CD4-positive, alpha-beta T cell treated with Interleukin-6 for 4 hours (primary cell): ENCODE data around the gene FAM3A.
"Not testable (repeated sequence)": the region's sequence is repeated elsewhere in the genome, so short reads cannot be mapped to it uniquely, and the experiment has no call there.

Source experiments
- DNase-seq: peaks from one replicate; pipeline ENCODE4 v3.0.0-alpha.2; 2020; ENCODE audit warnings: mixed read lengths

FAM3A gene, protein sequence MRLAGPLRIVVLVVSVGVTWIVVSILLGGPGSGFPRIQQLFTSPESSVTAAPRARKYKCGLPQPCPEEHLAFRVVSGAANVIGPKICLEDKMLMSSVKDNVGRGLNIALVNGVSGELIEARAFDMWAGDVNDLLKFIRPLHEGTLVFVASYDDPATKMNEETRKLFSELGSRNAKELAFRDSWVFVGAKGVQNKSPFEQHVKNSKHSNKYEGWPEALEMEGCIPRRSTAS

DNA sequence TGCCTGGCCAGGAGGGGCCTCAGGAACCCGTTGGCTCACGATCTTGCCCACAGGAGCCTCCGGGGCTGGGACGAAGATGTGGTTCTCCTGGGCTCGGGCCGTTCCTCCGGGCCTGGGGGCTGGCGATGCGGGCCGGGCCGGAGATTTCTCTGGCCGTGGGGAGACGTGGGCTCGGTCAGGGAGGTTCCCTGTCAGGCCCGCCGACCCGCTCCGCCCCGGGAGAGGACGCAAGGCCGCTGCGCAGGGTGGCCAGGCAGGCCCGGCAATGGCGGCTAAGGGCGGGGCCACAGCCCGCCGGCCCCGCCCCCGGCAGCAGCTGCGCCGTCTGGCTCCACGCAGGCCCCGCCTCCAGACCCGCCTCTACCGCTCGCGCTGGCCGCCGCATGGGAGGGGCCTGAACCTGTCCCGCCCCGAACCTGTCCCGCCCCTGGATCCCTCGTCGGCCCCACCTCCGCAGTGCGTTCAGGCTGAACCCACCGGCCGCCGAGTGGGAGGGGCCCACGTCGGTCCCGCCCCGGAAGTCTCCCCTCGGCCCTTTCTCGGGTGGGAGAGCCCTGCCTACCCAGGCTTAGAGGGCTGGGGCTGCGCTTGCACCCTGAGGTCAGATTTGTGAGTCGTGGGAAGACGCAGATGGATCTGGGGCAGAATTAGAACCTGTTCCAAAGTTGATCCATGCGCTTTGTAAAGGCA is at the start of gene FAM3A:
FAM3A (minus strand) TSS at position 267 of the 690 bp plus-strand sequence. CDS start 460 bp downstream, outside the sequence.
- peak; percentile 94 for DNase-seq

DNA sequence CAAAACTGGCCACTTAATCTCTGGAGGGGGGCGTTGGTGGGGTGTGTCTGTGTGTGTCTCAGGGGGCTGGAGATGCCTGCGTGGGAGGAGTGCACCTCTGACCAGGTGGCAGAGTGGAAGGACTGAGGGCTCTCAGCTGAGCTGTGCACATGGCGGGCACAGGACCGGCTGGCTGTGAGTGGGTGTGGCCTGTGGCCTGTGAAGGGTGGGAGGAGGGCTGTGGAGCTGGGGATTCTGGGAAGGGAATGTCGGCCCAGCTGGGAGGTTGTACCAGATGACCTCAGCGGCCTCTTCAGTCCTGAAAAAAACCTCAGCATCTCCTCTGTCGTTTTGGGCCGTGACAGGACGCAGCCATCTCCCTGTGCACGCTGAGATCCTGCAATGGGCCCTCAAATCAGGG is 46.3 kb upstream of the FAM3A start:
- not testable (repeated sequence) for DNase-seq

DNA sequence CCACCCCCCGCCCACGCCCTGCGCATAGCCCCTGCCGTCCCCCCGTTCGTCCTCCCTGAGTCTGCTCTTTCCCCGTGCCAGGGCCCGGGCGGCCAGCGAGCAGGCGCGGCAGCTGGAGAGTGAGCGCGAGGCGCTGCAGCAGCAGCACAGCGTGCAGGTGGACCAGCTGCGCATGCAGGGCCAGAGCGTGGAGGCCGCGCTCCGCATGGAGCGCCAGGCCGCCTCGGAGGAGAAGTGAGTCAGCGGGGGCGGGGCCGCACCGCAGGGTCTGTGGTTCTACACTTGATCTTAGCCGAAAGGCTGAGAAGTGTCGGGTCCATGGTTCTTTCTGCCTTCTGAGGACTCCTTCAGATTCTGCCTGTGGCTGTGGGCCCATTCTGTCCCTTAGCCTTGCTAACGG is 44.3 kb upstream of the FAM3A start:
- DNase-seq: not testable (repeated sequence)

DNA sequence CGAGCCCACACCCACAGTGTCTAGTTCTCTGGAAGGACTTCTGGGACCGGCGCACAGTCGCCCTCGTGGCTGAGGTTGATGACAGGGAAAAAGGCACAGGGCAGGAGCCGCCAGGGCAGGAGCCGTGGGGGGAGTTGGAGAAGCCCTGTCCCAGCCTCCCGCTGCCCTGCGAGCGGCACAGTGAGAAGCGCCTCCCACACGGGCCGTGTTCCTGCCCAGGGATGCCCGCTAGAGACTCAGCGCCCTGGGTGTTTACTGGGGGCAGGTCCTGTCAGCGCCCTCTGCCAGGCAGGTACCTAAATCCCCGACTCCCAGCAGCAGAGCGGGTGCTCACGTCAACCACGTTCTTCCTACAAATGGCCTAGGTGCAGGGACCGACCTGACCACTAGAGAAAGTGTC is 42.9 kb upstream of the FAM3A start:
- DNase-seq: not testable (repeated sequence)

DNA sequence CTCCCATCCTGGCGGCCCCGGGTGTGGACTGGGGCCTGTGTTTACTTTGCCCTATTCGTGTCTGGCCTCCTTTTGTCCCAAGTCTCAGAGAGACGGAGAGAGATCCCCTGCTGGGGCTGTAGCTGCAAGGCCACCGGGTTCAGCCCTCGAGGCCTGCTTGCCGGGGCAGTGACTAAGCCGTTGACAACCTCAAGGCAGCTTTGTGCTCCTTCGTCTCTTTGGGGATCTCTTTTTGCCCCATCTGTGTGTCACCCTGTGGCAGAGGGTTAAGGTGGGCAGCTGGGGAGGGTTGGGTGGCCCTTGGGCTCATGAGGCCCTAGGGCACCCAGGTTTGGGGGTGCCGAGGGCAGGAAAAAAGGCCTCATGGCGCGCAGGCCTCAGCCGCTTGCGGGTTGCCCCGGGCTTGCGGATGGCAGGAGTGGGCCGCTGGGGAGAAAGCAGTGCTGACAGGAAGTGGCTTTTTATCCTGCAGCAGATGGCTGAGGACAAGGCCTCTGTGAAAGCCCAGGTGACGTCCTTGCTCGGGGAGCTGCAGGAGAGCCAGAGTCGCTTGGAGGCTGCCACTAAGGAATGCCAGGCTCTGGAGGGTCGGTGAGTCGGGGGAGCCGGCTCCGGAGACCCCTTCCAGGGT is 42.1 kb upstream of the FAM3A start:
- not testable (repeated sequence) for DNase-seq

DNA sequence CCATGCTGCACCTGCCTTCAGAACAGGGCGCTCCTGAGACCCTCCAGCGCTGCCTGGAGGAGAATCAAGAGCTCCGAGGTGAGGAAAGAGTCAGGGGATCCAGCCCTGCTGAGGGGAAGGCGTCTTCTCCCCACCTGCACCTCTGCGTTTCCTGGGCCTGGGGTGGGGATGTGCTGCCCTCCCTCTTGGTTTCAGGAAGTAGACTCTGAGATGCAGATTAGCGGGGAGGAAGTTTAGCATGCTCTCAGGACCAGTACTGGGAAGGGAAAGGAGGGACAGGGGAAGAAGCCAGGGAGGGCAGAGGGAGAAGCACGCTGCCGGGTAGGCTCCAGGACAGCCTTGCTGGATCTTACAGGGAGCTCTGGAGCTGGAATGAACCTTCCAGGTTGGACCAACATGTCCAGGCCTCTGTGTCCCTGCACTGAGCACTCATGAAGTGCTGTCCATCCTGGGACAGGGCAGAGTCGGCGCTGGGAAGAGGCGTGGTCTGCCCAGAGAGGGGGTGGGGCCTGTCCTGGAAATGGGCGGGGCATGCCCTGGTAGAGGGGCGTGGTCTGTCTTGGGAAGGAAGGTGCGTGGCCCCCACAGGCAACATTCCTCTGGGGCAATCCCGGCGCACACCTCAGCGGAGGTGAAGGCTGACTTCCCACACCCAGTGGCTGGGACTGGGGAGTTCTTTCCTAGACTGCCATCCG is 36.2 kb upstream of the FAM3A start:
- not testable (repeated sequence) for DNase-seq

DNA sequence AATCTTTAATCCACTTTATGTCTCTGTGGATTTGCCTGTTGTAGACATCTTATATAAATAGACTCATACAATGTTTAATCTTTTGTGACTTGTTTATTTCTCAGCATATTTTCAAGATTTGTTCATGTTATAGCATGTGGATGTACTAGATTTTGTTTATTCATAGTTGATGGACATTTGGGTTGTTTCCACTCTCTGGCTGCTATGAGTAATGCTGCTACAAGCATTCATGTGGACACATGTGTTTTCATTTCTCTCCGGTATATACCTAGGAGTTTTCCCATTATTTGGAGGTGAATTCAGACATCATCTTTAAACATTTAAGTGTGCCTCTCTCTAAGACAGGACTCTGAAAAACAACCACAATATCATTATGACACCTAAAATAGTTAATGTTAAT is 33.7 kb upstream of the FAM3A start:
- no peak for DNase-seq

DNA sequence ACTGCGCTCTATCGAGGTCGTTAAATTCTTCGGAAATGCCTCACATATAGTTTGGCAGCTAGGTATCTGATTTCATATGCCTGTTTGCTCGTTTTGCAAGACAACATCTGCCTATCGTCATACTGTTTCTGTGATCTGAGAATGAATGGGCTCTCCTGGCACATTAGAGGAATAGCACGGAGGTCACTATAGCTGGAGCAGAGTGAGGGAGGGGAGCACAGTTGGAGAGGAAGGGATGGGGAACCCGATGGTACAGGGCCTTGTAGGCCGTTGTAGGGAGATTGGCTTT is 31.9 kb upstream of the FAM3A start:
- no peak for DNase-seq

DNA sequence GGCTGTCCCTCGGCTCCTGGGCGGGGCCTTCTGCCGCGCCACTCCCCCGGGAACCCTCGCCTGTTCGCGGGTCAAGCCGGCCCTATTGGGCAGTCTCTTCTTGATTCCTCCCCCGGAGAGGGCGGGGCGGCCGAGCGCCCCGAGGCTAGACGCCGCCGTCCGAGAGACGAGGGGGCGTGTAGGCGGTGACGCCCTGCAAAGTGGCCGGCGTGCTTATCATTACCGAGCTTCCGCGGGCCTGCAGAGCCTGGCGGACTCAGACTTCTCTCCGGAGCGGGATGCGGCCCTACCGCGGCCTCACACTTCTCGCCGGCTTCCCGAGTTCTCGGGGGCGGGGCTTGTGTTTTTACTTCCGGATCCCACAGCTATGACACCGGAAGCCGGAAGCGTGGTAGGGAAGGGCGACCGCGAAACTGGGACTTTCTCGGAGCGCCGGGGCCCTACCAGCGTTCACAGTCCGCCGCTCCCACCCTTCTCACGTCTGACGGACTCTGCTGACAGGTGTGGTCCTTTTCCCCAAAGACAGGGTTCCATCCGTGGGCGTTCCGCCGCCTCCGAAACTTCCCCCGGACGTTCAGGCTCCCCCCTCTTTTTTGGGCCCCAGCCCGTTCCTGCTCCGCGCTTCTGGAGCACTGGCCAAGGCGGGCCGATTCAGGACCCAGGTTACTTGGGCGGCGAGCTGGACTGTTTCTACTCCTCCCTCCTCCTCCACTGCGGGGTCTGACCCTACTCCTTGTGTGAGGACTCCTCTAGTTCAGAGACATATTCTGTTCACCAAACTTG is 31.4 kb upstream of the FAM3A start, which contains the start of gene IKBKG:
IKBKG (plus strand) TSS at position 376 of the 783 bp plus-strand sequence. CDS start 4,383 bp downstream, outside the sequence.
- peak; percentile 89 for DNase-seq

DNA sequence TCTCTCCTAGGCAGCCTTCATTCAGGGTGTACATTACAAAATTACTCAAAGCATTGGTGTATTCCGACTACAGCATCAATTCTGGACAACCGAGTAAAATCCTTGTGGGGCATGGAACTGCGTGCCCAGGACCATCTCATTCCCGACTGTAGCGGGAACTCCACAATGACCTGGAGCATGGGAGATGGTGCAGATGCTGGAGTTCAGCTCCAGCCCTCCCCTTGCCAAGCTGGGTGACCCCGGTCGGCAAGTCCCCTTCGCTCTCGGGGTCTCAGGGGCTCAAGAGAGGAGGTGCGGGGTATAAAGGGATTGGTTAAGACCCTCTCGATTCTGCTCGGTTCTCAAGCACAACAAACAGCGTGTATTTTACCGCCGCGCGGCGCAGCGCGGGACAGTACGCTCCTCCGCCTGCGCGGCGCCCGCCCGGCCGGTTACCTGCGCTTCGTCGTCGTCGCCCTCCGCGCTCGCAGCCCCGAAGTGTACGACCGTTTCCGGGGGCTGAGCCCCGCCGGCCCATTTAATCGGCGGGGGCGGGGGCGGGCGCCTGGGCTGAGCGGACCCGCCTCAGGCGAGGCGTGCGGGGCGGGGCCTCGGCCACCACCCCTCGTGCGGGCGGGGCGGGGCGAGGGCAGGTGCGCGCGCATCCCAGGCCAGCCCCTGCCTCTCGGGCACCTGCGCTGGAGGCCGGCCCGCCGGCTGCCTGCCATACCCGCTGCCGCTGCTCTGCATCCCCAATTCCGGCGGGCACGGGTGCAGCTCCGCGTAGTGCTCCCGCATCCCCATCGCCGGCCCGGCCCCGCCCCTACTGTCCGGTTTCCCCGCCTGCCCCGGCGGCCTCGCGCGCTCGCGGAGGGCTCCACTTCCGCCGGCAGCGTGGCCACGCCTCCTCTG is 30.6 kb upstream of the FAM3A start, which contains the start of gene G6PD:
G6PD (minus strand) TSS at position 493 of the 891 bp plus-strand sequence. CDS start 691 bp downstream, outside the sequence.
- peak; percentile 86 for DNase-seq

DNA sequence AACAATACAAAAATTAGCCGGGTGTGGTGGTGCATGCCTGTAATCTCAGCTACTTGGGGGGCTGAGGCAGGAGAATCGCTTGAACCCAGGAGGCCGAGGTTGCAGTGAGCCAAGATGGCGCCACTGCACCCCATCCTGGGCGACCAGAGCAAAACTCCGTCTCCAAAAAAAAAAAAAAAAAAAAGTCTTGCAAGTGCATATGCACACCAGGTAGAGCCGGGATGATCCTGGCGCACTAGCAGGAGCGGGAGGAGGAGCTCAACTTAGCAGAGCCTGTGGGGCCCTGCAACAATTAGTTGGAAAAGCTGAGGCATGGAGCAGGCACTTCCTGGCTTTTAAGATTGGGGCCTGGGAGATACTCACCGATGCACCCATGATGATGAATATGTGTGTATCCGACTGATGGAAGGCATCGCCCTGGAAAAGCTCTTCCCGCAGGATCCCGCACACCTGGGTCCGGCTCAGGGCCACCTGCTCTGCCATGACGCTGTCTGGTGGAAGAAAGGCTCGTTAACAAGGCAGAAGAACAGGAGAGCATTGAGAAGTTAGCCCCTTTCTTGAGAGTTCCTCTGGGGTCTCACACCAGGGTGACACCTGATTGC is 29.7 kb upstream of the FAM3A start:
- DNase-seq: no peak

DNA sequence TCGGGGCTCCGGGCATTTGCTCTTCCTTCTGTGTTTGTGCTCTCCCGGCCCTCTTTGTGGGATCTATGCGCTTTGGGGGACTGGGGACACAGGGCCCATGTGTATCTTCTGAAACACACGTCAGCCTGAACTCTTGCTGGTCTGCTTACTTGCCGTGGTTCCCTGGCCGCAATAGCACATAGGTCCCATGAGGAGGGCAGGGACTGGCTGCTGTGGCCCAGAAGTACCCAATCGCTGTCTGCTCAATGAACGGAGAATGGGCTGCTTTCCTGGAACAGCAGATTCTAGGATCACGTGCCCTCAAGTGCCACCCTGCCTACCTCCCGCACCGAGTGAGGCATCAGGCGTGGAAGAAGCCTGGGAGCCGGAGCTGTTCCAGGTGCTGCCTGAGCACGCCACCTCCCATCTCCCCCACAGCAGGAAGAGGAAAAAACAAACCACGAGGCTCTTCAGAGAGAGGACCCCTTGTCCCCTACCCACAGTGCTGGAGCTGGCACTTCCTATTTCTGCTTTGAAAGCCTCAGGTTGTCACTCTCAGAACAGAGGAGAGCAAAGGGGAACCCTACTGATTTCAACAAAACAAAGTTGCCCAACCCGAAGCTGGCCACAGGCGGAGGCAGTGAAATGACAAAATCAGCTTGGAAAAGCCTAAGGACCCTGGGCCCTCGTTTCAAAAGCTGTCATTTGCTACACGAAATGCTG is 26.8 kb upstream of the FAM3A start:
- DNase-seq: no peak

DNA sequence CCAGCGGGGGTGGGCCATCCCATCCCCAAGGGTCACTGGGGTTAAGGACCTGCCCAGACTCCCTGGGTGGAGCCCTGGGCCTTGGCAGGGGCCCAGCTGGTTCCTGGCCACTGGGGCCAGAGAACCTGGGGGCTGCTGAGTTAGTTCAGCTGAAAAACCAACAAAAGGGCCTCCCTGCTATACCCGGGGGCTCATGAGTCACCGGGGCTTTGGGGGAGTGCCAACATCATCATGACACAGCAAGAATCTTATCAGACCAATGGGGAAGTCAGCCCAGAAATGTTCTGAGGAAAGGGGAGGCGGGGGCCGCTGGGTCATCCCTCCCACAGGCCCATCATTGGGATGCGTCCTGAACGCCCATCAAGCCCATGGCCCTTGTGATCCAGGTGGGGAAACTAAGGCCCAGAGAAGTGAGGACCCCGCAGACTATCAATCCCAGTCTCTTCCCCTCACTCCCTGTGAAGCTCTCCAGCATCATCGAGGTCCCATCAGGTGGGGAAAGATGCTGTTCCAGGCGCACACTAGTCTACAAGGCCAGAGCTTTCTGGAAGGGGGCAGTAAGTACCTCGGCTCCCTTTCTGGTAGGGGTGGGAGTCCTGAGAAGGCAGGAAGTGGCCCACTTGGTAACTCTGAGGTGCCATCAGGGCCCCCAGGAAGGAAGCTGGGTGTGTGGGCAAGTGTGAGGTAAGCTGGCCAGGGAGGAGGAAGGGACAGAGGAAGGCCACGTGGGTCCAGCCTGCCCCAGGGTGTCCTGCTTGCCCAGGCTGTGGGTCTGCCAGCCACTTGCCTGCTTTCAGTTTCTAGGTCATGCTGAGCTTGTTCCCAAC is 26.1 kb upstream of the FAM3A start:
- peak; percentile 43 for DNase-seq

DNA sequence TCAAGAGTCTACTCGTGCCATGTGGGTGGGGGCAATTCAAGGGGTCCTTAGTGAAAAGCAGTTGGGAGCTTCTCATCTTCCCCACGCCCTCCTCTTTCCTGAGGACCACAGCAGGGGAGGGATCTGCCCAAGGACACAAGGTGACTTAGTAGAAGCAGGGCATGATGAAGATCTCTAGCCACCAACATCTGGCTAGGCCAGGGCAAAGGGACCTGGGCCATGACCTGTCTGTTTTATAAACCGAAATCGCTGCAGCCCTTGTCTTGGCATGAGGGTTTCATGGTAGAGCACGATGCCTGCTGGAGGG is 25.5 kb upstream of the FAM3A start:
- DNase-seq: no peak

DNA sequence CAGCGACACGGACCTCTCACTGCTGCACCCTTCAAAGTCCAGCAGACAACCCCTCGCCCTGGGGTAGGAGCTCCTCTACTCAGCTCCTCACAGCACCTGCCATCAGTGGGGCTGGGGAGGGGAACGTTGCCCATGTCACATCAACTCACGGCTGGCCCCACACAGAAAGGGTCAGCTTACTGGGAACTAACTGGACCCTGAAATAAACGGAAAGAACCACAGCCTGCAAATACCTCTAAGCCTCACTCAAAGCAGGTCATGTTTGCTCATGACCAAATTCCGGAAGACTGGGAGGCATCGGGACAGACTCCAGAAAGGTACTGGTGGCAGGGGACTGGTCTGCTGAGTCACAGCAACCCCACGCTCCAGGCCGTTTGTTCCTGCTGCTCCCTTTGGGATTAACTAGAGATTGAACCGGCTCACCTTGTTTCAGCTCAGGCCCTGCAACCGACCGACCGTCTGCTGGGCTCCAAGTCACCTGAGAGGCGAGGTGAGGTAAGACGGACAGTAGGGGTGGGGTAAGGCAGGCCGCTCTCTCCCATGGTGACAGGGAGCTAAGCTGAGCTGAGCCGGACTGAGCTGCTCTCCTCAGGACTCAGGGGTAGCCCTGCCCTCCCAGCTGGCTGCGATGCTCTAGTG is 25.0 kb upstream of the FAM3A start:
- no peak for DNase-seq

DNA sequence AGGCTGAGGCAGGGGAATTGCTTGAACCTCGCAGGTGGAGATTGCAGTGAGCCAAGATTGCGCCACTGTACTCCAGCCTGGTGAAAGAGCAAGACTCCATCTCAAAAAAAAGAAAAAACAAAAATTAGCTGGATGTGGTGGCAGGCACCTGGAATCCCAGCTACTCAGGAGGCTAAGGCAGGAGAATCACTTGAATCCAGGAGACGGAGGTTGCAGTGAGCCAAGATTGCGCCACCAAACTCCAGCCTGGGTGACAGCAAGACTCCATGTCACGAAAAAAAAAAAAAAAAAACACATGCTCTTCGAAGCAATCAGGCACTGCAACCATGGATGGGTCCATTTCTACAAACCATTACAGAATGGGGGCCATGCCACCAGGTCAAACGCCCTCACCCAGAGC is 24.3 kb upstream of the FAM3A start:
- DNase-seq: not testable (repeated sequence)

DNA sequence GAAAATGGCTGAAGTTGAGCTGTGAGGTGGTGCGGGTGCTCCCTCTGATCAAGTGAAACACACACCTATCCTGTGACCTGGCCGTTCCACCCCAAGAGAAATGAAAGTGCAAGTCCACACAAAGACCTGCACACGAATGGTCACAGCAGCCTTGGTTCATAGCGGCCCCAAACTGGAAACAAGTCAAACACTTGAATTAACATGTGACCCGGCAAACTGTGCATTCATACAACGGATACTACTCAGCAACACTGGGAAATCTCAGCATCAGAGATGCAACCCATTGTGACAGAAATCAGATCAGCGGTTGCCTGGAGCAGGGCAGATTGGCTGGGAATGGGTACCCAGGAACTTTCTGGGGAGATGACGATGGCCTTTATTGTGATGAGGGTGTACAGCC is 23.0 kb upstream of the FAM3A start:
- DNase-seq: no peak

DNA sequence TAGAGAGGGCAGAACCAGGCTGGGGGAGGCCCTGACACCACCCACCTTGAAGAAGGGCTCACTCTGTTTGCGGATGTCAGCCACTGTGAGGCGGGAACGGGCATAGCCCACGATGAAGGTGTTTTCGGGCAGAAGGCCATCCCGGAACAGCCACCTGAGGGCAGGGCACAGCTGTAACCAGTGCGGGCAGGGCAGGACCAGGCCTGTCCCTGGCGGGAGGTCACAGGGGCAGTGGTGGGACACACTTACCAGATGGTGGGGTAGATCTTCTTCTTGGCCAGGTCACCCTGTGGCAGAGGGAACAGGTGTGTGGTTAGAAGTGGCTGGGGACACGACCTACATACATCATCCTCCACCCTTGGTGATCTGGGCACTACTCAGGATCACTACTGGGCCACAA is 19.9 kb upstream of the FAM3A start:
- no peak for DNase-seq
